IMR-90 (cell line): ENCODE results near the gene CXCL1. TPM values are rescaled to one million over a fixed set of nuclear protein-coding genes. Genes with fewer than 3 reads are reported as not detected.

Source experiments
- ATAC-seq: fragments of 200-7000 bp; cut with Tn5 transposase; 2 replicates; pipeline ENCODE4 v1.9.1; 2020; ENCODE audit warnings: low read depth, mild to moderate bottlenecking, moderate library complexity
- BruUV-seq: library from RNA; stranded (reverse); fragments of 400-500 nt; replicated peaks from 2 replicates; lab custom pipeline; 2021; lab: Mats Ljungman, UMichigan
- CTCF ChIA-PET: fragments of 300-600 bp; formaldehyde crosslinking; extraction: SDS; loops from one replicate; lab custom pipeline; 2021; ENCODE audit warnings: antibody characterized with exemption; lab: Yijun Ruan, JAX
- POLR2A ChIA-PET: fragments of 300-600 bp; sonication (Branson Sonifier 250); formaldehyde crosslinking; loops from one replicate; lab custom pipeline; 2022; ENCODE audit warnings: antibody characterized with exemption; ENCODE audit not compliant: unreplicated experiment; lab: Charles Lee
- DNase-seq: peaks from one replicate; pipeline ENCODE4 v3.0.0; 2013
- H2AFZ ChIP-seq: replicated peaks from 2 replicates; pipeline ENCODE3; 2013; ENCODE audit warnings: low read length, mild to moderate bottlenecking; ENCODE audit not compliant: poor library complexity
- H2AK5ac ChIP-seq: 2 replicates; pipeline ENCODE4 v1.6.1; 2013; ENCODE audit warnings: low read depth, low read length, inconsistent platforms
- H2AK9ac ChIP-seq: replicated peaks from 2 replicates; pipeline ENCODE3; 2013; ENCODE audit warnings: mild to moderate bottlenecking, low read depth, low read length, moderate library complexity; ENCODE audit not compliant: poor library complexity
- H2BK120ac ChIP-seq: 2 replicates; pipeline ENCODE4 v1.6.1; 2013; ENCODE audit warnings: low read depth, low read length, inconsistent platforms
- H2BK15ac ChIP-seq: 3 replicates; pipeline ENCODE4 v1.6.1; 2013; ENCODE audit warnings: low read depth, low read length, inconsistent platforms
- H2BK20ac ChIP-seq: 2 replicates; pipeline ENCODE4 v1.6.1; 2013; ENCODE audit warnings: low read depth, mild to moderate bottlenecking, inconsistent platforms, low read length, moderate library complexity
- H2BK5ac ChIP-seq: 2 replicates; pipeline ENCODE4 v1.6.1; 2013; ENCODE audit warnings: mild to moderate bottlenecking, low read depth, low read length, inconsistent platforms; ENCODE audit not compliant: poor library complexity, severe bottlenecking
- H3K14ac ChIP-seq: replicated peaks from 2 replicates; pipeline ENCODE4 v1.6.1; 2013; ENCODE audit warnings: low read depth, low read length, inconsistent platforms
- H3K18ac ChIP-seq: 2 replicates; pipeline ENCODE4 v1.6.1; 2013; ENCODE audit warnings: low read depth, low read length, control low read depth
- H3K23ac ChIP-seq: 2 replicates; pipeline ENCODE4 v1.6.1; 2013; ENCODE audit warnings: low read depth, low read length, inconsistent platforms
- H3K27ac ChIP-seq: 2 replicates; pipeline ENCODE4 v1.5.1; 2013; ENCODE audit warnings: mild to moderate bottlenecking, control low read depth, low read length; ENCODE audit not compliant: insufficient read depth
- H3K27me3 ChIP-seq: 2 replicates; pipeline ENCODE4 v1.6.1; 2013; ENCODE audit warnings: low read length; ENCODE audit not compliant: control insufficient read depth, insufficient read depth
- H3K36me3 ChIP-seq: 2 replicates; pipeline ENCODE4 v1.6.1; 2013; ENCODE audit warnings: low read length, mixed read lengths; ENCODE audit not compliant: control insufficient read depth, insufficient read depth
- H3K4ac ChIP-seq: 2 replicates; pipeline ENCODE4 v1.6.1; 2013; ENCODE audit warnings: low read depth, low read length, inconsistent platforms
- H3K4me1 ChIP-seq: 2 replicates; pipeline ENCODE4 v1.6.1; 2013; ENCODE audit warnings: low read length, mixed read lengths; ENCODE audit not compliant: control insufficient read depth, insufficient read depth
- H3K4me2 ChIP-seq: 2 replicates; pipeline ENCODE4 v1.6.1; 2013; ENCODE audit warnings: low read depth, mild to moderate bottlenecking, control low read depth, low read length, moderate library complexity
- H3K4me3 ChIP-seq: 2 replicates; pipeline ENCODE4 v1.5.1; 2013; ENCODE audit warnings: low read depth, mild to moderate bottlenecking, control low read depth, low read length, moderate library complexity; ENCODE audit not compliant: insufficient read depth
- H3K56ac ChIP-seq: 2 replicates; pipeline ENCODE4 v1.6.1; 2013; ENCODE audit warnings: low read length, inconsistent platforms; ENCODE audit not compliant: insufficient read depth; ENCODE audit errors: extremely low read depth
- H3K79me1 ChIP-seq, 2 experiments: 2 replicates each; pipeline ENCODE4 v1.6.1; 2013; ENCODE audit warnings: low read length in 2 of 2, inconsistent platforms in 1 of 2, low read depth in 1 of 2
- H3K9ac ChIP-seq: 2 replicates; pipeline ENCODE4 v1.6.1; 2013; ENCODE audit warnings: low read depth, low read length, control low read depth
- H3K9me1 ChIP-seq: 2 replicates; pipeline ENCODE4 v1.6.1; 2013; ENCODE audit warnings: low read length, inconsistent platforms; ENCODE audit not compliant: insufficient read depth
- H3K9me3 ChIP-seq: 2 replicates; pipeline ENCODE4 v1.6.1; 2013; ENCODE audit warnings: low read length; ENCODE audit not compliant: control insufficient read depth, insufficient read depth
- H4K20me1 ChIP-seq: 2 replicates; pipeline ENCODE4 v1.6.1; 2013; ENCODE audit warnings: low read length, inconsistent platforms; ENCODE audit not compliant: insufficient read depth
- H4K5ac ChIP-seq: 2 replicates; pipeline ENCODE4 v1.6.1; 2013; ENCODE audit warnings: mild to moderate bottlenecking, low read depth, low read length, control low read depth
- H4K8ac ChIP-seq, 2 experiments: 2 replicates each; pipeline ENCODE4 v1.6.1; 2013; ENCODE audit warnings: low read depth in 2 of 2, low read length in 2 of 2, control low read depth in 1 of 2, inconsistent platforms in 1 of 2
- H4K91ac ChIP-seq: 2 replicates; pipeline ENCODE4 v1.6.1; 2013; ENCODE audit warnings: low read depth, low read length, inconsistent platforms; ENCODE audit not compliant: insufficient read depth
- BHLHE40 ChIP-seq: fragments of 150-350 bp; IDR thresholded peaks from 2 replicates; pipeline ENCODE4 v1.6.1; 2016; ENCODE audit warnings: mild to moderate bottlenecking, low read depth, low read length
- CEBPB ChIP-seq: IDR thresholded peaks from 2 replicates; pipeline ENCODE4 v1.6.1; 2012; ENCODE audit warnings: low read depth, low read length, improper control_type of control experiment
- CHD1 ChIP-seq: IDR thresholded peaks from 2 replicates; pipeline ENCODE4 v1.6.1; 2012; ENCODE audit warnings: low read depth, low read length, improper control_type of control experiment
- CTCF ChIP-seq: conservative IDR thresholded peaks from 2 replicates; pipeline ENCODE4 v1.5.1; 2012; ENCODE audit warnings: mild to moderate bottlenecking, low read depth, low read length, improper control_type of control experiment
- ELK1 ChIP-seq: fragments of 150-350 bp; IDR thresholded peaks from 2 replicates; pipeline ENCODE4 v1.6.1; 2016; ENCODE audit warnings: low read depth, mild to moderate bottlenecking, low read length, moderate library complexity, borderline replicate concordance
- FOS ChIP-seq: fragments of 150-350 bp; IDR thresholded peaks from 2 replicates; pipeline ENCODE4 v1.6.1; 2016; ENCODE audit warnings: low read depth, low read length
- MAFK ChIP-seq: IDR thresholded peaks from 2 replicates; pipeline ENCODE4 v1.6.1; 2012; ENCODE audit warnings: low read depth, low read length, improper control_type of control experiment
- MAZ ChIP-seq: IDR thresholded peaks from 2 replicates; pipeline ENCODE4 v1.6.1; 2012; ENCODE audit warnings: low read depth, mild to moderate bottlenecking, low read length, improper control_type of control experiment, moderate library complexity, borderline replicate concordance
- MXI1 ChIP-seq: IDR thresholded peaks from 2 replicates; pipeline ENCODE4 v1.6.1; 2012; ENCODE audit warnings: low read depth, mild to moderate bottlenecking, low read length, moderate library complexity, borderline replicate concordance
- NFE2L2 ChIP-seq: fragments of 150-350 bp; IDR thresholded peaks from 2 replicates; pipeline ENCODE4 v1.6.1; 2016; ENCODE audit warnings: low read depth, mild to moderate bottlenecking, low read length
- POLR2A ChIP-seq: IDR thresholded peaks from 2 replicates; pipeline ENCODE4 v1.6.1; 2012; ENCODE audit warnings: mild to moderate bottlenecking, low read depth, low read length
- RAD21 ChIP-seq: IDR thresholded peaks from 2 replicates; pipeline ENCODE4 v1.6.1; 2012; ENCODE audit warnings: low read length, improper control_type of control experiment
- RCOR1 ChIP-seq: IDR thresholded peaks from 2 replicates; pipeline ENCODE4 v1.6.1; 2012; ENCODE audit warnings: mild to moderate bottlenecking, low read length, improper control_type of control experiment; ENCODE audit not compliant: insufficient replicate concordance
- RFX5 ChIP-seq: IDR thresholded peaks from 2 replicates; pipeline ENCODE4 v1.8.0; 2012; ENCODE audit warnings: low read depth, mild to moderate bottlenecking, low read length, moderate library complexity
- SMC3 ChIP-seq: fragments of 150-350 bp; IDR thresholded peaks from 2 replicates; pipeline ENCODE4 v1.6.1; 2016; ENCODE audit warnings: low read depth, mild to moderate bottlenecking, antibody characterized with exemption, low read length, moderate library complexity
- USF2 ChIP-seq: fragments of 150-350 bp; IDR thresholded peaks from 2 replicates; pipeline ENCODE4 v1.6.1; 2017; ENCODE audit warnings: mild to moderate bottlenecking, antibody characterized with exemption, low read length, low read depth
- WGBS, 2 experiments: methylation state at CpG; one replicate each; pipeline versions ENCODE4 v1.1.5 to v1.1.7; 2013; ENCODE audit warnings: missing lambda C conversion rate in 2 of 2; ENCODE audit not compliant: insufficient read length in 1 of 2; ENCODE audit errors: extremely low coverage in 2 of 2; 5-methylcytosine and 5-hydroxymethylcytosine counted together
- dilution Hi-C: fragments of 300-500 bp; cut with HindIII; formaldehyde crosslinking; loops from one replicate; pipeline ENCODE4 v1.14.3; 2018; ENCODE audit warnings: low sequenced_read_pairs; ENCODE audit not compliant: unreplicated experiment
- in situ Hi-C: fragments of 300-500 bp; cut with MboI; formaldehyde crosslinking; loops from 3 replicates; pipeline ENCODE4 v1.14.3; 2019; ENCODE audit warnings: low sequenced_read_pairs, inconsistent platforms, mixed read lengths
- intact Hi-C: fragments of 100-400 bp; cut with micrococcal nuclease; formaldehyde crosslinking; loops from 2 replicates; pipeline ENCODE4 v1.10.0; 2022
- polyA plus RNA-seq, 3 experiments: library from polyadenylated mRNA; depleted of rRNA; stranded (reverse); fragments of >200 nt; gene quantifications; 2 replicates each; pipeline ENCODE4 v1.2.3, GENCODE V29; 2012; ENCODE audit warnings: low replicate concordance in 1 of 3
- total RNA-seq: library from RNA; depleted of rRNA; stranded (reverse); fragments of >200 nt; gene quantifications from 2 replicates; pipeline ENCODE4 v1.2.3, GENCODE V29; 2012

Gene CXCL1
- total and polyA plus RNA-seq, 2 of the 4 experiments (the other 2 are of a cell fraction), result 2.0 TPM; not detected in 1

- DNase-seq, result peak; percentile 17
- H3K9me3 ChIP-seq, result no peaks in the 10 kb centered on the region
- CTCF ChIA-PET, result no interaction called here
- H3K79me1 ChIP-seq, result no peaks in the 10 kb centered on the region
- TF ChIP-seq FOS (no peak), MAFK (no peak), ELK1 (no peak), RAD21 (no peak), USF2 (no peak), CHD1 (no peak), RFX5 (no peak), MAZ (no peak), NFE2L2 (no peak), CTCF (no peak), SMC3 (no peak), BHLHE40 (no peak), MXI1 (no peak), CEBPB (no peak), POLR2A (no peak), RCOR1 (no peak)
- no peak overlapping the region for H3K56ac ChIP-seq
- H2AFZ ChIP-seq, result no peak overlapping the region
- ATAC-seq, result no peak
- no peak overlapping the region for H2AK9ac ChIP-seq
- BruUV-seq, result no TSS peak
- WGBS, 2 experiments, result no CpG with 5 or more reads among the region's 4 CpGs
- H2BK15ac ChIP-seq, result no peak overlapping the region
- H2BK20ac ChIP-seq, result no peak overlapping the region
- no peak overlapping the region for H3K9ac ChIP-seq
- H3K18ac ChIP-seq, result no peak overlapping the region
- in situ Hi-C loops (no loop called here), intact Hi-C loops (no loop called here), dilution Hi-C loops (no loop called here)
- no peaks in the 10 kb centered on the region for H3K36me3 ChIP-seq
- no peak overlapping the region for H3K23ac ChIP-seq
- no peak overlapping the region for H2BK5ac ChIP-seq
- H3K14ac ChIP-seq, result no peak overlapping the region
- no peak overlapping the region for H4K91ac ChIP-seq
- no peak overlapping the region for H2AK5ac ChIP-seq
- no peak overlapping the region for H2BK120ac ChIP-seq
- peaks cover 33% of the 10 kb centered on the region for H3K27me3 ChIP-seq
- no peaks in the 10 kb centered on the region for H3K9me1 ChIP-seq
- H4K5ac ChIP-seq, result no peak overlapping the region
- POLR2A ChIA-PET, result no interaction called here
- H3K4me1 ChIP-seq, result no peaks in the 10 kb centered on the region
- no peak overlapping the region for H3K4me2 ChIP-seq
- H4K20me1 ChIP-seq, result no peaks in the 10 kb centered on the region
- H4K8ac ChIP-seq, result no peak overlapping the region
- H3K4ac ChIP-seq, result no peak overlapping the region
- H3K4me3 ChIP-seq, result no peak overlapping the region
- no peak overlapping the region for H3K27ac ChIP-seq
Measured at GRCh38 chr4:73850261-73850970, 18.8 kb upstream of the CXCL1 start.
